ENCODE measurements around the gene TGFBR3. TPM values are rescaled to one million over a fixed set of nuclear protein-coding genes. Genes with fewer than 3 reads are reported as not detected.

The TGFBR3 gene
- polyA plus RNA-seq, 10 donors = 26.9 to 44.8 (median 33.6) TPM

DNA sequence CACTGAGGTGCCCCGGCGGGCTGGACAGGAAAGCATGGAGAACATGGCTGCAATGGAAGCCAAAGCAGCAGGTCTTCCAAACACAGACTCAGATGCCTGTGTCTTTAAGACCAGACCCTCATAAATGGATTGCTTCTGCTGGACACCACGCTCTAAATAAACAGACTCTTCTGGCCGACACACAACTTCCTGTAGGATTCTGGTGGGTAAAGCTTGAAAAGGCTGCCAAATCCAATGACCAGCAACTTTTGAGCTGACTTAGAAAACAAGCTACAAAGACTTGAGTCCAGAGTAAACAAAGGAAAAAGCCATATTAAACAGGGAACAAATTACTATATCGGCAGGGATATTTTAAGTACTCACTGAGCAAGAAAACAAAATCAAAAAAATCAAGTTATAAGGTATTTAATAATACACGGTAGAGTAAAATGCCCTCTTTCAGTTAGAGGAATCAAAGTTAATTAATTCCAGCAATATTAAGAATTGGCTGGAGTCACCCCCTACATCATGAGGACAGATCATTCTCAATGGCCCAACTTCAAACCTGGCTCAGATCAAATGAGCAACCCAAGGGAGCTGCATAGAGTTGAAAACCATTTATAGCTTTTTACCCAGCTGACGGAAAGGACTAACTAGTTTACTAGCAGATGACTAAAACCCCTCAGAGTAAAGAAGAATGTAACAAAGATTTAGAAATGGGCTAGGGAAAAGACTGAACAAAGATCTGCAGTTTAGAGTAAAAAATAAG is 102.4 kb downstream of the TGFBR3 start:
- DNase-seq = no peak

DNA sequence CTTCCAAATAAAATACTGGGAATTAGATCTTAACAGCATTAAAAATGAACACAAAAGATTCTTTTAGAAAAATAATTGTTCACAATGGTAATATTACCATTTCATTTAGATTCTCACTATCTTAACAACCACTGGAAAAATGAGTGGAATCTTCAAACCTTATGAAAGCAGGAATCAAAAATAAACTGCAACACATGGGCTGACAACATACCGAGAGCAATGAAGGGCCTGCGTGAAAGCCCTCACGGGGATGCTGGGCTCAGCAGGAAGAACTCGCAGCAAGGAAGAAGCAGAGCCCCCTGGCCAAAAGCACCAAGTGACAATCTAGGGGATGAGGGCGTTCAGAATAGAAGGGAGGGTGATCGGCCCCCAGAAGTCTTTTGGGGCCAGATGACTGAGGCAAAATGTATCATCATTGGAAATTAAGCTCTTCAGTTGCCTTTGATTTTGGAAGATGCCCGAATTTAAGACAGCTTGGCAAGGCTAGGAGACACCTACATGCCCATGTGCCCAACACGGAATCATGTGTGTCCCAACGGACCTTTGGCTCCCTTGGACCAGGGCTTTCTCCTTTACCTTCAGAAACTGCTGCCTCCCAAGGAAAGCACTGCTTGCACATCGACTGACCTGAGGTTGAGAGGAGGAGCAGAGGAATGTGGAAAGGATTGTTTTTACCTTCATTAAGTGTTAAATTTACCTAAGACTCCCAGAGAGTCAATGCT is 103.9 kb downstream of the TGFBR3 start:
- peak in 1 of 3 donors; percentile 79 for DNase-seq

DNA sequence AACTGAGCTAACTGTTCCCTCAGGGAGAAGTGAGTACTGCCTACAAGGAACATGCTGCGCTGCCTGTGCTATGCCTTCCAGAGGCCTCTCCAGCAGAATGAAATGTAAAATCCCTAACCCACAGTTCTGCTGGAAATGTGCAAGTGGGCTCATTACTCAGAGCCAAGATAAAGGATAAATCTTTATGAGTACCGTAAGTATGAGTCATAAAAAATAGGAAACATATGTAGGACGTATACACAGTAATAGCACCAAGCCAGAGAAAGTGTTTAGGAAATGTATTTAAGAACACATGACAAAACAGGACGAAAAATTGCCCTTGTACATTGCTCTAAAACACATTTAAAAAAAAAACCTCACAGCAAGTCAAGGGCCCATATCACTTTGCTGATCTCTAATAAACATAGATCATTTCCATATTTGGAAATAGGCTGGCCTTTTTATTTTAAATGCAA is 104.6 kb downstream of the TGFBR3 start:
- DNase-seq = peak in 2 of 3 donors; percentile 87 to 91

DNA sequence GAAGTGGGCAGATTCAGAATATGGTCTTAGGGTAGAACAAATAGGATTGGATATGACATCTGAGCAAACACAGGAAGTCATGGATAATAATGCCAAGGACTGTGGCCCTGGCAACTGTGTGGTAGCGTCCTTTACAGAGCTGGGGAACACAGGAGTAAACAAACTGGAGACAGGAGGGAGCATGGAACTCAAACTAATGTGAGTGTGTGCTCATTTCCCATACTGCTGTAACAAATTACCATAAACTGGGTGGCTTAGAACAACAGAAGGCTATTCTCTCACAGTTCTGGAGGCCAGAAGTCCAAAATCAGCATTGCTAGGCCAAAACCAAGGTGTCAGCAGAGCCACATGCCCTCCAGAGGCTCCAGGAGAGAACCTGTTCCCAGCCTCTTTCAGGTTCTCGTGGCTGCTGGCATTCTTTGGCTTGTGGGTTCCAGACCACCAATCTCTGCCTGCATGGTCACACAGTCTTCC is 106.4 kb downstream of the TGFBR3 start:
- DNase-seq = no peak

DNA sequence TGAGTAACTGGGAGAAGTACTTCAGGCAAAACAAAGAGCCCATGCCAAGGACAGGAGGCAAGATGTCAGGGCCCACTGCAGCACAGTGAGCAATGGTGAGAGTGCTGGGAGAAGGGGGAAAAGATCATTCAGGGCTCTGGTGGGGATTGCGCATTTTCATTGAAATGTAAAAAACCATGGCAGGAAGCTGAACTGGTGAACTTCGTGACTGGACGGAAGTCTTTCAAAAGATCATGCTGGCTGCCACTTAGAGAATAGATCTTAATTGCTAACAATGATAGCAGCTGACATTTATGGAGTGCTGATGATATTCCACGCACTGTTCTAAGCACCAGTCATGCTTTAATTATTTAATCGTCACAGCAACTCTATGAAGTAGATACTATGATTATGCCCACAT is 107.0 kb downstream of the TGFBR3 start:
- DNase-seq = no peak

DNA sequence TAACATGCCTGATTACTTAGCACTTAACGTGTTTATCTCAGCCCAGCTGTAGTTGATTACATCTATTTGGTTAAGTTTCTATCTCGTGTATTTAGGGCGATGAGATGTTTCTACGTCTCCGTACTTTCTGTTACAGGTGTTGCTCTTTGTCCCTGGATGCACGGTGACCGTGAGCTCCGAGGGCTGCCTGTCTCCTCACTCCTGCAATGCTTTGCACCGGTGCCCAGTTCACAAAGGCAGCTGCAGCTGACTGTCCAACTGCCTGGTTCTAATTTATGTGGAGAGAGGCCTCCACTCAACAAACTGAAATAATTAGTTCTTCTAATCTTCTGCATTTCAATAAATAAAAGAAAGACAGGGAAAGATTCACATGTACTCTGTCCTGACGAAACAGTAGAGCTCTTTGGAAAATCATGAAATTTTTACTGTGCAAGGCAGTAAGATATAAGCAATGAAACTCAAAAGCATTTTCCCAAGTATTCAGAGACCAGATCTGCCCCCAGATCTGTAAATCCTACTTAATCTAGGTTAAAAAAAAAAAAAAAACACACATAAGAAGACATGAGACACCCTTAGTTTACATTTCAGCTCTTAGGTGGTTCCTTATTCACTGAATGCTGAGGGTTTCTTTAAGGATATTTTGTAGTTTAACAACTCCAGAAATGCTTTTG is 108.2 kb downstream of the TGFBR3 start:
- DNase-seq = no peak

DNA sequence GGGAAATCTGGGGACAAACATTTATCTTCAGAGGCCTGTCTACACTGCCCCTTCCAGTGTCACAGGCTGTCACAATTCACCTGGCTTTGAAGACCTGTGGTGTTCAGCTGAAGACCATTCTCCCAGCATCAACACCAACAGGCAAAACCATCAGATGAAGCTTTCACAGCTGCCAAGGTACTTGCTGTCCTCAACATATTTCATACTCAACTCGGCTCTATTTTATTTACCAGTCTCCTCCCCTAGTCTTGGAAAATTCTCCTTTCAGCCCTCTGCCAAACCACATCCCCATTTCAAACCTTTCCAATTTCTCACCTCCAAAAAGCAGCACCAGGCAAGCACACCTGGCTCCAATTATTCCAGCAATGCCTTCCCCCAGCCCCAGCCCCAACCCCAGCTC is 108.8 kb downstream of the TGFBR3 start:
- no peak for DNase-seq

DNA sequence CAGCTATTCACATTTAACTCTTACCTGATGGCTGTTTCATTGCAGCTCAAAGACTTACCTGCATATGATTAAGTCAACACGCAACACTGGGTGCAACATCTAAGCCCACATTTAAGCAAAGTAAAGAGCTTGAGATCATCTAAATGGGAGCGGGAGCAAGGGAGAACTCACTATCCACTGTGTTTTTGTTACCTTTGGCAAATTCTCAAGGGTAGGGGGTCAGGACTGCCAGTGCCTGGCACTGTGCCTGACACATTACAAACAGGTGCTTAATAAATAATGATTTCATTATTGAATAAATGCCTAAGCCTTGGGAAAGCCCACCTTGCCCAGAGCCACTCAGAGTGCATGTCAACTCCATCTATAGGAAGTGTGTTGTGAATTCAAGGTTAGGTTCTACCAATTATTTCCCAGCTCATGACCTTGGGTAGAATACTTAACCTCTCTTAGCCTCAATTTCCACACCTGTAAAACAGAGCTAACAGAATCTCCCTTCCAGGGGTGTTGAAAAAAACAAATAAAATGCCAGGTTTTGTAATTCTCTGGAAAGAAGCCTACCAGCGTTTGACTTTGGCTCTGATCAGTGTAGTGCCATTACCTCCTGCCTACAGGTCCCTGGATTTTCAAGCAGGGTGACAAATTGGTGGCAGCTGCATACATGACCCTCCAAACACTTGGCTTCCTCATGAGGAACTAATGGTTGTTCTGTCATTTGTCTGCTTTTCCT is 109.7 kb downstream of the TGFBR3 start:
- no peak for DNase-seq

DNA sequence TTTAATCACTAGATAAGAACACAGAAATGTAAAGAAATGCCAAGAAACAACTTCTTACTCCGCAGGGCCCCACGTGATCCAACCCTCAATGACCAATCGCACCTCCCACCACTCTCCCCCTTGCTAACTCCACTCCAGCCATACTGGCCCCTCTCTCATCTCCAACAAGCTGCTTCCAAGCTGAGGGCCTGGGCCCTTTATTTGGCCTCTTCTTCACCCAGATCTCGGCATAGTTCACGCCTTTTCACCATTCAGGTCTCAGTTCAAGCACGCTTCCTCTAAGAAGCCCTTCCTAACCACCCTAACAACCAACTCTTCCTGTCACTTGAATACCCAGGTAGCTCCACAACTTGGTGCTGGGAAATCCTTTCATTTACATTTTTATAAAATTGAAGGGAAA is 110.7 kb downstream of the TGFBR3 start:
- no peak for DNase-seq

DNA sequence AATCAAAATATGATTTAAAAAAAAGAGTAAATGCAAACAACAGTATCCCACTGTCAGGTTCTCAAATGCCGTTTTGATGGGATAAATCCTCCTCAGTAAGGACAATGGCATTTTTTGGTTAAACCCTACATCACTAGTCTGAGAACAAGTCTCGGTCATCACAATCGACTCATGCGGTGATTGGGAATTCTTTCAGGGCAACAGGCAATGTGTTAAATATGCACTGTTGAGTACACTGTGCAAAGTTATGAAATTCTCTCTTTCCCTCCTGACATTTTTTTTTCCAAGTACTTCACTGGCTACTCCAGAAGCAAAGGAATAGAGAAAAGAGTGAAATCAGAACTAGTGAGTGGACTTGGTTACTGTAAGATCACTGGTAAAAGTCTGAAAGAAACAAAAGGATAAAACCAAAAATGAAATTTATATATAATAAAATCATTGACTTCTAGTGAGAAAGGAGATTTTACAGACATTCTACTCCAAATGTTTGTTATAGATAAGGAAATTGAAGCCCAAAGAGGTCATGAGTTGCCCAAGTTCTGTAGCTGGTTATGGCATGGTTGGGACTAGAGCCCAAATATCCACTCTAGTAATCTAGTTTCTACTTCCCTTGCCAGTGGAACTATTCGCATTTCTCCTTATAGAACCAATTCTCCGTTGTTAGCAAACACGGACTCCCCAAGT is 111.3 kb downstream of the TGFBR3 start:
- DNase-seq = peak in 1 of 3 donors; percentile 62

DNA sequence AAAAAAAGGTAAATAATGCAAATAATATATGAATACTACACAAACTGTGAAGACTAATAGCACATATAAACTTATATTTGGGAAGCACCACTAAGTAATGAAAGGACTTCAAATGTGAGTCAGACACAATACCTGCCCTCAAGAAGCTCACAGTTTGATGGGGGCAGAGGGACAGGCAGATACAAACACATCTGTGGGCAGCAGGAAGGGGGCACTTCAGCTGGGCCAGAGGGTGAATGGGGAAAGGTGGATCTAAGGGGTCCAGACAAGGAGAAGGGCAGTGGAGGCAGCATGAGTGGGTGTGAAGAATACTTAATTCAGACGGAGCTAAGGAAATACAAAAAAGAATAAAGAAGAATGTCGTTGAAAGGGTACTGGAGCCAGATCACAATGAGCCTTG is 114.2 kb downstream of the TGFBR3 start:
- no peak for DNase-seq

DNA sequence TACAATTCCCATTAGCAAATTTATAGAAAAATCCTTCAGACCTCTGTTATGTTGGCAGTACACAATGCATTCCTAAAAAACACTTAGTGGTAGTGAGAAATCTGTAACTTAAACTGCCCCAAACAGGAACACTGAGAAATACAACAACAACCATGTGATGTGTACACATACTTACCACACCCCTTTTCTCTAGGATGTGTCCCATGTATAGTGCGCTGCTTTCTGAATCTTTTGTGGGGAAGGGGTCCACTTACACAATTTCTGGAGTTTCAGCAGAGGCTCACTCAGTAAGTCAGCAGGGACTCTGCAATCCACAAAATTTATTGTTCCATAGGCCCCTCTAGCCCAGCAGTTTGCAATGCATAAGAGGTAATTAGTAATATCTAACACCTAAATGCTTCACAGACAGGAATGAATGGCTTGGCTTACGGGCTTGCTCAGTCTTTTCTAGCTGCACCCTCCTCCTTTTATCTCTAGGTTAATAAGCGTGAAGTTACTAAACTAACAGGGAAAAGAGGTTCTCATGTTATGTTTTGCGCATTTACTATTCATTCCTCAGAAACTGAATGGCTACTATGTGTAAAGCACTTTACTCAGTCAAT is 115.2 kb downstream of the TGFBR3 start:
- no peak for DNase-seq

DNA sequence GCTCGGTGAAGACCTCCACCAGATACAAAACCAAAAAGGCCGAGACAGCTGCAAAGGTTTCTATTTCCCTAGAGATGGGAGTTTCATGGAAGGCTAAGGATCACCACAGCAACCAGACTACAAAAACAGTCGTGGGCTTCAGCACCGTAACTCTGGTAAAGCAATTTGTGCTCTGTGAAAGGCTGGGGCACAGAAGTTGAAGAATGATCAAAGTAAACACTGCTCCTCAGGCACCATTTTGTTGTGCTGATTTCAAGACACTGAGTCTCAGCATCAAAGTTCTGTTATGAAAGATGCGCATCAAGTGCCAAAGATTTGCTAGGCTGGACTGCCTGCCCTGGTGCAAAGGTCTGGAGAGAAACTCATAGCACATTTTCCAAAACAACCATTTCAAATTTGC is 116.2 kb downstream of the TGFBR3 start:
- peak in 1 of 3 donors; percentile 82 for DNase-seq

DNA sequence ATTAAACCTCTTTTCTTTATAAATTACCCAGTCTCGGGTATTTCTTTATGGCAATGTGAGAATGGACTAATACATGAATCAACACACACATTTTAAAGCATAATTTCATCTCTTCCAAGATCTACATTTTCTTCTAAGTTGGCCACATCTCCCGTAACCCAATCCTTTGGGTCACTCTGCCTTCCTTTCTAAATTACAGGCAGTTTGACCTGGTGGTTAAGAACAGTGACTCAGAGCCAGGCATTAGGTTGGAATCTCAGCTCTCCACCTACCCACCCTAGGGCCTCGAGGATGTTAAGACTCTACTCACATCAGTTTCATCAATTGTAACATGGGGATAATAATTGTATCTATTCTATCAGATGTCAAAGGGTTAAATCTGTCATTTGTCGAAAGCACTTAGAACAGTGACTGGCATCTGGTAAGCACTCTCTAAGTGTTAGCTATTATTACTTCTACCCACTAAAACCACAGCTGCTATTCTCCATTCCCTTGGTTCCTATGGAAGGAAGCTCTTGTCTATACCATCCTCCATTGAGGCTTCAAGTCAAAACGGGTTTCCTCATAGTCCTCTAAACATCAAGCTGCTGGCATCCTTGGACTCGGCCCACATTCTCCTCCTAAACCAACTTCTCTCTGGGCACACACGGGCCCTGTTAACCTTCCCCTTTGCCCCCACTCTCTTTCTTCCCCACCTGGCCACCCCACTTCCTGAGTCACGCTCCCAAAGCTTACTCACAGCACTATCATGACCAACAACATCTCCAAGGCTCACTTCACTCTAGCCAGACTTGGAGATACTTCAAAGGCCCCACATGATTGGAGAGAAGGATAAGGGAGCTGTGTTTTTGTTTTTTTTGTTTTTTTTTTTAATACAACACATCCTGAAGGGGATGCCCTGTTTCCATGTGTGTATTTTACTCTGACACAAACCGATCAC is 116.9 kb downstream of the TGFBR3 start:
- no peak for DNase-seq

DNA sequence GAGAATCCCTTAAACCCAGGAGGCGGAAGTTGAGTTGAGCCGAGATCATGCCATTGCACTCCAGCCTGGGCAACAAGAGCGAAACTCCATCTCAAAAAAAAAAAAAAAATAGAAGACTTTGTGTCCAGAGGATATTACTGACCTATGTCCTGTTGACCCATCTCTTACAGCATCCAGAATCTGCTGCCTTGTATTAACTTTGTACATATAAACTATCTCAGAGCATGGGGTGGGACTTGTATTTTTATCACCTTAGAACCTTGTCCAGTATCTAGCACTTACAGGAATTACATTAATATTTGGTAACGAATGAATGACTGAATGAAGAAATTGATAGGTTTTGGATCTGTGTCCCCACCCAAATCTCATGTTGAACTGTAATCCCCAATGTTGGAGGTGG is 117.8 kb downstream of the TGFBR3 start:
- no peak for DNase-seq

DNA sequence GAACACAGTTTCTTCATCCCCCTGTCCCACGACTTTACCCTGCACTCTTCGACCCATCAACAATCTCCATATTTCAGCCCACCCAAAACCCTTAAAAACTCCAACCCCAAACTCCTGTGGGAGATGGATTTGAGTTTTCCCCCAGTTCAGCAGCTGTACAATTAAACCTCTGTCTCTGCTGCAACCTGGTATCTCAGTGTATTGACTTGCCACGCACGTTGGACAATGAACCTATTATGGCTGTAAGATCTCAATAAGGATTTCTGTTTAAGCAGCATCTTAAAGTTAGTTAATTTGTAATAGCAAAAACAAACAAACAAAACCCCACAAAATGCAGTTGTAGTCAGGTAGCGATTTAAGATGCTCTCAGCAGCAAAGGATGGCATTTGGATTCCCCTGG is 119.1 kb downstream of the TGFBR3 start:
- no peak for DNase-seq

DNA sequence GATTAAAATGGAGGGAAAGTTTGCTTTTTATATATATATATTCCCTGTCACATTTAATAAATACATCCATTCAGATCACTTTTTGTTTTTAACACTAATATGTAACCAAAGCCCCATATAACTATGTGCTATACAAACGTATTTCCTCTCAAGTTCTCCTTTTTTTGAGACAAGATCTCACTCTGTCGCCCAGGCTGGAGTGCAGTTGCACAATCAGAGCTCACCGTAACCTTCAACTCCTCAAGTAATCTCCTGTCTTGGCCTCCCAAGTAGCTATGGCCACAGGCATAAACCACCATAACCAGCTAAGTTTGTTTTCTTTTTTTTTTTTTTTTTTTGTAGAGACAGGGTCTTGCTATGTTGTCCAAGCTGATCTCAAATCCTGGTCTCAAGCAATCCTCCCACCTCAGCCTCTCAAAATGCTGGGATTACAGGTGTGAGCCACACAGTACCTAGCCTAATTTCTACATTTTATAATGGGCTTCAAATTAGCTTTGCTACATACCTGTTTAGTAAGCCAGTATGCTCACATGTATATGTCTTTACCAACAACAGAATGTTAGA is 120.0 kb downstream of the TGFBR3 start:
- no peak for DNase-seq

DNA sequence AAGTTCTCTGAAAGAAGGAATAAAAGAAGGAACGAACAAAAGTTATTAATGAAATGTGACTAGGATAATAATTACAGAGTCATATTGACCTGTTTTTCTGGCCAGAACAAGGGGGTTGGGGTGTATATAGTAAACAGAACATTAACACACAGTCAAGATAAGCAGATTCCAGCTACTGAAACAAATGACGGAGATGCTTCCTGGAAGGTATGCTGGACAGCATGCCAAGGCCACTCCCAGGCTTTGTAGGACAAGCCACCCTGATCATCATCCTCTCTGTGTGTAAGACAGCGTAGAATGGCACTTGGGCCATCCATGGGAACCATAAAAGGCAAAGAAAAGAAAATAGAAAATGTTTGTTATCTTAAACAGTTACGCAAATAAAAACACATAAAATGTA is 120.7 kb downstream of the TGFBR3 start:
- DNase-seq = no peak

DNA sequence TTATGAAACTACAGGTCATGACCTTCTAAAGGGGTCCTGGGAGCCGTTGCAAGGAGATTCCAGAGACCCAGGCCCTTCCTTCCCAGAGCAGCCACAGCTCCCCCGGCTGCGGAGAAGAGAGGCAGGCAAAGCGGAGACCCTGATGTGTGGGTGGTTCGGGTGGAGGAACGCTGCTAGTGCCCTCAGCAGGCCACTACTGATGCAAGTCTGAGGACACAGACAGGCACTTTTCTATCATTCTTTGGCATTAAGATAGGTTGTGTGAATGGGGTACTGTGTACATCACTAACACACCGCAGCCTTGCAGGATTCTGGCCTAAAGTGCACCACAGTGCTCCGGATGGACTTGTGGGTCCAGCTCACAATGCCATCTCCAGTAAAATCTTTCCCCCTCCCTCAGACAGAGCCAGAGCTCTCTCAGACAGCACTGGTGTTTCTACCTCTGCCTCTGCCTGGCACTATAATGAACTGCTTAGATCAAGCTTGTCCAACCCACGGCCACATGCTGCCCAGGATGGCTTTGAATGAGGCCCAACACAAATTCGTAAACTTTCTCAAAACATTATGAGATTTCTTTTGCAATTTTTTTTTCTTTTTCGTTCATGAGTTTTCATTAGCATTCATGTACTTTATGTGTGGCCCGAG is 121.4 kb downstream of the TGFBR3 start:
- DNase-seq = no peak
